ENCODE data around the gene TRPM8.

Gene TRPM8

DNA sequence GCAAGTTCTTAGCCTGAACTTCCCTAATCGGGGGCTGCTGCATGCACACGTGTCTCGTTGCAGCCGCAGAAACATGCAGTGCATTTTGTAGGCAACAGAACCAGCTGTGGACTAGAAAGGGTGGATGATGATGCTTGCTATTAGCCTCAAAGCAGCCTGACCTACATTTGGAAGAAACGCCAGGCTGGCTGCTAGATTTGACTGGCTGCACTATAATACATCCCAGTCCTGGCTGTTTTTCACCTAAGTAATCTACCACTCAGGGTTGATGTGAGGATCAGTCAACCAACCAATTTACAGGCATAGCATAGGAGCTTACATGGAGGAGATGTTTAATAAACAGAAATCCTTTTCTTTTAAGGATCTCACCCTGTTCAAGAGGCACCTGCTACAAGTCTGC is 77.0 kb downstream of the TRPM8 start:
- TF ChIP-seq POLR2A (IDR thresholded peaks at IDR 0.05; ENCODE audit: extremely low read depth, insufficient read length) (no peak), MYC (IDR thresholded peaks at IDR 0.05; ENCODE audit: low read depth, low read length) (no peak)
- TF ChIP-seq, protein P1, sequence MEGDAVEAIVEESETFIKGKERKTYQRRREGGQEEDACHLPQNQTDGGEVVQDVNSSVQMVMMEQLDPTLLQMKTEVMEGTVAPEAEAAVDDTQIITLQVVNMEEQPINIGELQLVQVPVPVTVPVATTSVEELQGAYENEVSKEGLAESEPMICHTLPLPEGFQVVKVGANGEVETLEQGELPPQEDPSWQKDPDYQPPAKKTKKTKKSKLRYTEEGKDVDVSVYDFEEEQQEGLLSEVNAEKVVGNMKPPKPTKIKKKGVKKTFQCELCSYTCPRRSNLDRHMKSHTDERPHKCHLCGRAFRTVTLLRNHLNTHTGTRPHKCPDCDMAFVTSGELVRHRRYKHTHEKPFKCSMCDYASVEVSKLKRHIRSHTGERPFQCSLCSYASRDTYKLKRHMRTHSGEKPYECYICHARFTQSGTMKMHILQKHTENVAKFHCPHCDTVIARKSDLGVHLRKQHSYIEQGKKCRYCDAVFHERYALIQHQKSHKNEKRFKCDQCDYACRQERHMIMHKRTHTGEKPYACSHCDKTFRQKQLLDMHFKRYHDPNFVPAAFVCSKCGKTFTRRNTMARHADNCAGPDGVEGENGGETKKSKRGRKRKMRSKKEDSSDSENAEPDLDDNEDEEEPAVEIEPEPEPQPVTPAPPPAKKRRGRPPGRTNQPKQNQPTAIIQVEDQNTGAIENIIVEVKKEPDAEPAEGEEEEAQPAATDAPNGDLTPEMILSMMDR (IDR thresholded peaks at IDR 0.05; ENCODE audit: low read depth, low read length) = no peak
- TF ChIP-seq, protein P2, sequence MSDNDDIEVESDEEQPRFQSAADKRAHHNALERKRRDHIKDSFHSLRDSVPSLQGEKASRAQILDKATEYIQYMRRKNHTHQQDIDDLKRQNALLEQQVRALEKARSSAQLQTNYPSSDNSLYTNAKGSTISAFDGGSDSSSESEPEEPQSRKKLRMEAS (IDR thresholded peaks at IDR 0.05; ENCODE audit: low read depth, low read length) = no peak
- DNase-seq (ENCODE audit: low read depth) = no peak
- no peak overlapping the region for H3K4me3 ChIP-seq (ENCODE audit: low read depth, low read length)

DNA sequence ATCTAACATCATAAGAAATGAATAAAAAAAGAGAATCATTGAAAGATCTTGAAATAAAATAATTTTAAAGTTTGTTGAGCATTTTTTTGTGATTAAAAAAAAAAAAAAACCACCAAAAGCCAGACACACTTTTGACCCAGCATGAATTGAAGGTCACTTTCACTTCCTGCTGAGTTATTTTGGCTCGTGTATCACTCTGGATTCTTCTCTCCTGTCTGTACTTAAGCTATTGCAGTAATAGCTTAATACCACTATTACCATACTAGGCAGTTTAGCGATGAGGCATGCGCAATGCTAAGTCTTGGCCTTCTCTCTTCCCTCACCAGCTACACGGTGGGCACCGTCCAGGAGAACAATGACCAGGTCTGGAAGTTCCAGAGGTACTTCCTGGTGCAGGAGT is 78.8 kb downstream of the TRPM8 start:
- no peak for DNase-seq (ENCODE audit: low read depth)
- no peak overlapping the region for H3K4me3 ChIP-seq (ENCODE audit: low read depth, low read length)
- TF ChIP-seq, protein P2 (IDR thresholded peaks at IDR 0.05; ENCODE audit: low read depth, low read length) = no peak
- TF ChIP-seq, protein P1 (IDR thresholded peaks at IDR 0.05; ENCODE audit: low read depth, low read length) = no peak
- TF ChIP-seq POLR2A (IDR thresholded peaks at IDR 0.05; ENCODE audit: extremely low read depth, insufficient read length) (no peak), MYC (IDR thresholded peaks at IDR 0.05; ENCODE audit: low read depth, low read length) (no peak)

DNA sequence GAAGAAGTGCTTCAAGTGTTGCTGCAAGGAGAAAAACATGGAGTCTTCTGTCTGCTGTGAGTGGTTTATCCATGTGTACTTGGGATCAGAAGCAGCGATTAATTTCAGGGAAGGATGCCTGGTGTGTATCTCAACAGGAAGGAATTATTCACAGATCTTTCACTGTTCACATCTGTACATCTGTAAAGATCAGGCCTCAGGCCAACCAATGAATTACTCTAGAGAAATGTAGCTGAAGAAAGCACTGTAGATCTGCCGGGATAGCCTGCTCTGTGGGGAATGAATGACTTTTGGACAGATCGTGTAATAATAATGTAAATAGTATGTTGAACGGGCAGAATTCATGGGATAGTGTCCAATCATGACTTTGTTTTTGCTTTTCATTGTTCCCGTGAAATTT is 79.3 kb downstream of the TRPM8 start:
- no peak overlapping the region for H3K4me3 ChIP-seq (ENCODE audit: low read depth, low read length)
- DNase-seq (ENCODE audit: low read depth) = no peak
- TF ChIP-seq, protein P1 (IDR thresholded peaks at IDR 0.05; ENCODE audit: low read depth, low read length) = no peak
- no peak for TF ChIP-seq MYC (IDR thresholded peaks at IDR 0.05; ENCODE audit: low read depth, low read length)
- no peak for TF ChIP-seq POLR2A (IDR thresholded peaks at IDR 0.05; ENCODE audit: extremely low read depth, insufficient read length)
- TF ChIP-seq, protein P2 (IDR thresholded peaks at IDR 0.05; ENCODE audit: low read depth, low read length) = no peak

DNA sequence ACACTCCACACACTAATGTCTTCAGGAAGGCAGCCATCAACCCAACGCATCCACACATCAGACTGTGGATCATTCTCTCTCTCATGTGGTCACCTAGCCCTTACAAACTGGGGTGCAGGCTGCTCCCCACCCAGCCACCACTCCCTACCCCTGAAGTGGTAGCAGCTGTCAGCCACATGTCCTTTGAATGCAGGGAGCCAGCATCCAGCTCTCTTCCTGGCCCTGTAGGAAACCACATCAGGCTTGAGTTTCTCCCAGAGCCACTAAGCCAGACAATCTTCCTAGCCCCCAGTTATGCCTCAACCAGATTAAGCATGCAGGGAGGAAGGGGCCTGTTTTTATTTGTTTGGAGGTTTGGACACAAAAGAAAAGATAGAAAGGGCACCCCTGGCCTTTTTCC is 80.5 kb downstream of the TRPM8 start:
- no peak for TF ChIP-seq POLR2A (IDR thresholded peaks at IDR 0.05; ENCODE audit: extremely low read depth, insufficient read length)

DNA sequence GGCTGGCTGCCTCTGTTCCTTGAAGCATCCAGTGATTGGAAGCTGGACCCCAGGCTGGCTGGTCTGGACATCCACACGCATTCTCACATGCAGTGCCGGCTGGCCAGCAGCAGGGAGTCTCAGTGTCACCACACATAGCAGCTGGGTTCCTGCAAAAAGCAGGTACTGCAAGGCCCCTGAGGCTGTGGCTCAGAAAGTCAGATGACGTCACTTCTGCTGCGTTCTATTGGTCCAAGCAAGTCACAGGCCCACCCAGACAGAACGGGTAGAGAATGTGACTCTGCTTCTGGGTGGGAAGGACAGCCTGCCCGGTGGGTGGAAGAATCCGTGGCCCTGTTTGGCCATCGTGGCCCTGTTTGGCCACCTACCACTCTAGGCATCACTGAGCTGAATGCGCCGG is 82.0 kb downstream of the TRPM8 start:
- TF ChIP-seq, protein P1 (IDR thresholded peaks at IDR 0.05; ENCODE audit: low read depth, low read length) = no peak
- TF ChIP-seq, protein P2 (IDR thresholded peaks at IDR 0.05; ENCODE audit: low read depth, low read length) = no peak
- TF ChIP-seq POLR2A (IDR thresholded peaks at IDR 0.05; ENCODE audit: extremely low read depth, insufficient read length) = no peak
- no peak for TF ChIP-seq MYC (IDR thresholded peaks at IDR 0.05; ENCODE audit: low read depth, low read length)
- peak; percentile 5 for DNase-seq (ENCODE audit: low read depth)
- no peak overlapping the region for H3K4me3 ChIP-seq (ENCODE audit: low read depth, low read length)

More for the DNA sequence above, 80.5 kb downstream of the TRPM8 start:
- no peak for DNase-seq (ENCODE audit: low read depth)
- H3K4me3 ChIP-seq (ENCODE audit: low read depth, low read length) = no peak overlapping the region

DNA sequence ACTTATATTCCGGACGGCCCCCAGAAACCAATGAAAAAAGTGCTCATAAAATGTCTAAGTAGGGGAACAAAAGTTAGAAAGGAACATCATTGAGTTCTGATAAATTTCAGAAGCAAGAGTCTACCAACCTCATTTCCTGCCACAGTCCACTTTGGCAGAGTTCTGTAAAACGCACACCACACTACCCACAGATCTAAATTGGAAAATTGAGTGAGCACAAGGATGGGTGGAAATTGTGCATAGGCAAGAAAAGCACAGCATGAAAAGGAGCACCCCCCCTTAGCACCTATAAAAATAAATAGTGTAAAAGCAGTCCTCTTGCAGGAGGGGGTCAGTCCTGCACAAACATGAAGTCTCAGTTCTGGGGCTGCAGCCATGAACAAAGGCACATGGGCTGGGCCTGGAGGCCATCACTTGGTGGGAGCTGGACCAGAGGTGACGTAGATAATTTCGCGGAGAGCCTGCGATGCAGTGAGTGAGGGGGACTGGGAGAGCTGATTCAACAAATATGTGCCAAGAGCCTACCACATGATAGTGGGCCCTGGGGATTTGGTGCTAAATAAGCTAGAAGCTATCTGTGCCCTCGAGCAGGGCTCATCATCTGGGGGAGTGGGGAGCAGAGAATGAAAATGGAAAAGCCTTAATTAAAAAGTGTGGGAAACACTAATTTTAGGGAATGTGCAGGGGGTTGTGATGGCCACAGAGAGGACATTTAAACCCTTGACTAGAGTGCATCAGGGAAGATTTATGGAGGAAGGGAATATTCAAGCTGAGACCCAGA is 84.4 kb downstream of the TRPM8 start:
- DNase-seq (ENCODE audit: low read depth) = peak; percentile 16
- no peak overlapping the region for H3K4me3 ChIP-seq (ENCODE audit: low read depth, low read length)
- no peak for TF ChIP-seq MYC (IDR thresholded peaks at IDR 0.05; ENCODE audit: low read depth, low read length)
- TF ChIP-seq, protein P2 (IDR thresholded peaks at IDR 0.05; ENCODE audit: low read depth, low read length) = no peak
- TF ChIP-seq, protein P1 (IDR thresholded peaks at IDR 0.05; ENCODE audit: low read depth, low read length) = no peak
- no peak for TF ChIP-seq POLR2A (IDR thresholded peaks at IDR 0.05; ENCODE audit: extremely low read depth, insufficient read length)

Data from NB4 (cell line).